Liver (tissue), 9 donors: Measurements from ENCODE around the gene CFAP100. TPM values are rescaled to one million over a fixed set of nuclear protein-coding genes. Genes with fewer than 3 reads are reported as not detected.

ENCODE experiments used
- DNase-seq: peaks from one replicate; pipeline ENCODE4 v3.0.0-alpha.2; 2017; ENCODE audit warnings: low spot score
- H3K27ac ChIP-seq, 2 donors: one replicate each; pipeline ENCODE4 v1.7.0; 2013; ENCODE audit warnings: inconsistent platforms in 2 of 2, low read length in 2 of 2, control low read depth in 1 of 2, low read depth in 1 of 2, mild to moderate bottlenecking in 1 of 2
- H3K27me3 ChIP-seq, 4 donors: one replicate each; pipeline versions ENCODE4 v1.6.1 to v1.7.0; 2013; ENCODE audit warnings: low read length in 3 of 4, inconsistent platforms in 1 of 4, mild to moderate bottlenecking in 1 of 4, moderate library complexity in 1 of 4; ENCODE audit not compliant: control insufficient read depth in 4 of 4, insufficient read depth in 4 of 4
- H3K36me3 ChIP-seq, 4 donors: one replicate each; pipeline versions ENCODE4 v1.6.1 to v1.7.0; 2013; ENCODE audit warnings: low read length in 3 of 4, mild to moderate bottlenecking in 3 of 4, low read depth in 1 of 4, moderate library complexity in 1 of 4; ENCODE audit not compliant: control insufficient read depth in 4 of 4, insufficient read depth in 3 of 4
- H3K4me1 ChIP-seq, 4 donors: one replicate each; pipeline versions ENCODE4 v1.6.1 to v1.7.0; 2013; ENCODE audit warnings: low read length in 3 of 4, mild to moderate bottlenecking in 3 of 4, moderate library complexity in 1 of 4; ENCODE audit not compliant: control insufficient read depth in 4 of 4, insufficient read depth in 4 of 4
- H3K4me3 ChIP-seq, 3 donors: one replicate each; pipeline versions ENCODE4 v1.6.1 to v1.7.0; 2013; ENCODE audit warnings: low read length in 3 of 3, control low read depth in 1 of 3, low read depth in 1 of 3, mild to moderate bottlenecking in 1 of 3
- H3K9ac ChIP-seq, 2 donors: one replicate each; pipeline ENCODE4 v1.7.0; 2013; ENCODE audit warnings: low read length in 2 of 2, mild to moderate bottlenecking in 2 of 2, moderate library complexity in 2 of 2, control low read depth in 1 of 2, low read depth in 1 of 2
- H3K9me3 ChIP-seq, 4 donors: one replicate each; pipeline versions ENCODE4 v1.6.1 to v1.7.0; 2013; ENCODE audit warnings: low read length in 3 of 4; ENCODE audit not compliant: control insufficient read depth in 4 of 4
- ATF3 ChIP-seq: IDR thresholded peaks from 2 replicates; pipeline ENCODE4 v1.6.1; 2016; ENCODE audit warnings: antibody characterized with exemption
- CTCF ChIP-seq: fragments of 150-350 bp; IDR thresholded peaks from 2 replicates; pipeline ENCODE4 v1.5.1; 2017; ENCODE audit warnings: improper control_type of control experiment, low read depth, low read length; ENCODE audit not compliant: missing input control
- EGR1 ChIP-seq, 2 donors: IDR thresholded peaks; 2 replicates each; pipeline ENCODE4 v1.6.1; 2016 to 2018; ENCODE audit warnings: antibody characterized with exemption in 2 of 2, low read depth in 2 of 2
- FOXA1 ChIP-seq: IDR thresholded peaks from 2 replicates; pipeline ENCODE4 v1.6.1; 2016; ENCODE audit warnings: antibody characterized with exemption
- FOXA2 ChIP-seq: IDR thresholded peaks from 2 replicates; pipeline ENCODE4 v1.6.1; 2016; ENCODE audit warnings: antibody characterized with exemption
- HNF4G ChIP-seq: IDR thresholded peaks from 2 replicates; pipeline ENCODE4 v1.6.1; 2016; ENCODE audit warnings: antibody characterized with exemption
- MAX ChIP-seq: IDR thresholded peaks from 2 replicates; pipeline ENCODE4 v1.6.1; 2016; ENCODE audit warnings: antibody characterized with exemption
- NR2F2 ChIP-seq: IDR thresholded peaks from 2 replicates; pipeline ENCODE4 v1.6.1; 2016; ENCODE audit warnings: antibody characterized with exemption
- RAD21 ChIP-seq, 2 donors: IDR thresholded peaks; 2 replicates each; pipeline ENCODE4 v1.6.1; 2016; ENCODE audit warnings: antibody characterized with exemption in 2 of 2, mild to moderate bottlenecking in 2 of 2
- REST ChIP-seq: IDR thresholded peaks from 2 replicates; pipeline ENCODE4 v1.6.1; 2016; ENCODE audit warnings: antibody characterized with exemption, mild to moderate bottlenecking
- RXRA ChIP-seq, 2 donors: IDR thresholded peaks; 2 replicates each; pipeline ENCODE4 v1.6.1; 2017 to 2018; ENCODE audit warnings: antibody characterized with exemption in 2 of 2, mild to moderate bottlenecking in 1 of 2
- SP1 ChIP-seq: IDR thresholded peaks from 2 replicates; pipeline ENCODE4 v1.6.1; 2018; ENCODE audit warnings: antibody characterized with exemption, mild to moderate bottlenecking
- TAF1 ChIP-seq: conservative IDR thresholded peaks from 2 replicates; pipeline ENCODE4 v1.6.1; 2016; ENCODE audit warnings: antibody characterized with exemption, mild to moderate bottlenecking
- YY1 ChIP-seq: IDR thresholded peaks from 2 replicates; pipeline ENCODE4 v1.6.1; 2016; ENCODE audit warnings: antibody characterized with exemption, mild to moderate bottlenecking
- ZBTB33 ChIP-seq: IDR thresholded peaks from 2 replicates; pipeline ENCODE4 v1.6.1; 2016; ENCODE audit warnings: antibody characterized with exemption
- WGBS: extraction: QIAGEN DNeasy Blood & Tissue Kit; methylation state at CpG from one replicate; pipeline ENCODE4 v1.1.7; 2013; 5-methylcytosine and 5-hydroxymethylcytosine counted together
- polyA plus RNA-seq, 2 donors: library from polyadenylated mRNA; stranded (reverse) in 1 of 2; unstranded in 1 of 2; fragments of 200-250 nt in 1 of 2; fragments of >200 nt in 1 of 2; fragmentation: Nextera tagmentation in 1 of 2; extraction: Ambion mirVana in 1 of 2; gene quantifications; one replicate each; pipeline versions ENCODE4 v1.2.1 to v1.2.3, GENCODE V29; 2013 to 2015
- total RNA-seq, 2 donors: library from RNA; depleted of rRNA; stranded (reverse); fragments of >200 nt; gene quantifications; one replicate each; pipeline ENCODE4 v1.2.3, GENCODE V29; 2014
- donor health status: healthy.
- donor health status: healthy.
- donor health status: healthy.
- donor health status: healthy.
- donor health status: healthy.

CFAP100 gene
- total and polyA plus RNA-seq, 4 donors = not detected

- no peak for DNase-seq
- no peaks in the 10 kb centered on the region for H3K36me3 ChIP-seq
- WGBS = 93% methylated on average over 14 of the region's 14 CpGs
- no peak overlapping the region for H3K9ac ChIP-seq
- no peak overlapping the region for H3K4me3 ChIP-seq
- TF ChIP-seq RAD21 (IDR thresholded peaks at IDR 0.05) = no peak
- H3K27me3 ChIP-seq = peaks cover 0 to 2% (median 0%) of the 10 kb centered on the region in 4 donors
- H3K9me3 ChIP-seq = no peaks in the 10 kb centered on the region
- H3K27ac ChIP-seq = no peak overlapping the region
- H3K4me1 ChIP-seq = no peaks in the 10 kb centered on the region
These were observed 4.0 kb downstream of the CFAP100 start for GRCh38 chr3:126398423-126399350.

- H3K27ac ChIP-seq = no peak overlapping the region
- no peak for DNase-seq
- no peak for TF ChIP-seq TAF1
- no peak for TF ChIP-seq SP1
- no peak for TF ChIP-seq HNF4G
- no peak for TF ChIP-seq RAD21 (IDR thresholded peaks at IDR 0.05)
- TF ChIP-seq ATF3 = no peak
- no peak for TF ChIP-seq RXRA (IDR thresholded peaks at IDR 0.05)
- TF ChIP-seq YY1 = no peak
- no peak for TF ChIP-seq NR2F2
- TF ChIP-seq FOXA2 = no peak
- TF ChIP-seq REST = no peak
- no peak for TF ChIP-seq MAX
- no peaks in the 10 kb centered on the region for H3K4me1 ChIP-seq
- H3K27me3 ChIP-seq = peaks cover 0 to 2% (median 0%) of the 10 kb centered on the region in 4 donors
- H3K9ac ChIP-seq = no peak overlapping the region
- H3K36me3 ChIP-seq = no peaks in the 10 kb centered on the region
- WGBS = 88% methylated on average over 1 of the region's 1 CpG
- H3K4me3 ChIP-seq = no peak overlapping the region
- H3K9me3 ChIP-seq = no peaks in the 10 kb centered on the region
These were observed 4.6 kb downstream of the CFAP100 start for GRCh38 chr3:126399351-126399735.

- Histone ChIP-seq H3K4me3 (no peak overlapping the region), H3K27me3 (peaks cover 0 to 2% (median 0%) of the 10 kb centered on the region in 4 donors), H3K9me3 (no peaks in the 10 kb centered on the region), H3K27ac (no peak overlapping the region), H3K4me1 (no peaks in the 10 kb centered on the region), H3K9ac (no peak overlapping the region), H3K36me3 (no peaks in the 10 kb centered on the region)
- WGBS = 94% methylated on average over 4 of the region's 4 CpGs
- no peak for DNase-seq
- TF ChIP-seq FOXA1 (no peak), CTCF (no peak), HNF4G (no peak), FOXA2 (no peak), MAX (no peak), ZBTB33 (no peak), RAD21 (IDR thresholded peaks at IDR 0.05) (no peak), EGR1 (IDR thresholded peaks at IDR 0.05; ENCODE audit: low read depth in 2 of 2) (no peak)
These were observed 5.0 kb downstream of the CFAP100 start for GRCh38 chr3:126399756-126400155.
